ENCODE results near the gene FAM53B.
"Not testable (repeated sequence)": the region's sequence is repeated elsewhere in the genome, so short reads cannot be mapped to it uniquely, and the experiment has no call there.

The FAM53B gene

GRCh38 chr10:124748166-124748565, 4.0 kb upstream of the FAM53B start:
- no peak overlapping the region for H3K27ac Mint-ChIP-seq
- H3K27me3 Mint-ChIP-seq: no peaks in the 10 kb centered on the region
- intact Hi-C loops (cut with micrococcal nuclease): no loop called here
- no peaks in the 10 kb centered on the region for H3K9me3 Mint-ChIP-seq
- H3K36me3 Mint-ChIP-seq (ENCODE audit: low read depth): peaks cover 36% of the 10 kb centered on the region
- H3K4me1 Mint-ChIP-seq (ENCODE audit: low read depth): peaks cover 6% of the 10 kb centered on the region
- no peak overlapping the region for H3K4me3 Mint-ChIP-seq

GRCh38 chr10:124747745-124748144, 3.6 kb upstream of the FAM53B start:
- no peak overlapping the region for H3K4me3 Mint-ChIP-seq
- peaks cover 36% of the 10 kb centered on the region for H3K36me3 Mint-ChIP-seq (ENCODE audit: low read depth)
- H3K4me1 Mint-ChIP-seq (ENCODE audit: low read depth): peaks cover 10% of the 10 kb centered on the region
- H3K27ac Mint-ChIP-seq: no peak overlapping the region
- no peaks in the 10 kb centered on the region for H3K9me3 Mint-ChIP-seq
- intact Hi-C loops (cut with micrococcal nuclease): no loop called here
- no peaks in the 10 kb centered on the region for H3K27me3 Mint-ChIP-seq

- no peaks in the 10 kb centered on the region for H3K9me3 Mint-ChIP-seq
Observed at GRCh38 chr10:124746992-124747391, 2.8 kb upstream of the FAM53B start.

GRCh38 chr10:124746447-124746846, 2.3 kb upstream of the FAM53B start:
- H3K27ac Mint-ChIP-seq; H3K4me3 Mint-ChIP-seq; H3K9me3 Mint-ChIP-seq; intact Hi-C loops (cut with micrococcal nuclease); H3K27me3 Mint-ChIP-seq: not testable (repeated sequence)
- Mint-ChIP-seq H3K36me3 (ENCODE audit: low read depth) (peaks cover 34% of the 10 kb centered on the region), H3K4me1 (ENCODE audit: low read depth) (peaks cover 21% of the 10 kb centered on the region)

More at GRCh38 chr10:124746992-124747391, 2.8 kb upstream of the FAM53B start:
- Mint-ChIP-seq H3K36me3 (ENCODE audit: low read depth) (peaks cover 37% of the 10 kb centered on the region), H3K27me3 (no peaks in the 10 kb centered on the region), H3K4me1 (ENCODE audit: low read depth) (peaks cover 15% of the 10 kb centered on the region), H3K27ac (no peak overlapping the region), H3K4me3 (no peak overlapping the region)
- intact Hi-C loops (cut with micrococcal nuclease): no loop called here

GRCh38 chr10:124745673-124746072, 1.5 kb upstream of the FAM53B start:
- H3K9me3 Mint-ChIP-seq: no peaks in the 10 kb centered on the region
- H3K4me3 Mint-ChIP-seq: no peak overlapping the region
- peaks cover 26% of the 10 kb centered on the region for H3K36me3 Mint-ChIP-seq (ENCODE audit: low read depth)
- H3K4me1 Mint-ChIP-seq (ENCODE audit: low read depth): peaks cover 28% of the 10 kb centered on the region
- H3K27me3 Mint-ChIP-seq: no peaks in the 10 kb centered on the region
- no peak overlapping the region for H3K27ac Mint-ChIP-seq
- intact Hi-C loops (cut with micrococcal nuclease): loop anchor here (1.0 kb wide), 1 partner anchor 215 kb away; no protein-coding TSS in a partner anchor

GRCh38 chr10:124745252-124745651, 1.1 kb upstream of the FAM53B start:
- peaks cover 22% of the 10 kb centered on the region for H3K36me3 Mint-ChIP-seq (ENCODE audit: low read depth)
- no peak overlapping the region for H3K4me3 Mint-ChIP-seq
- intact Hi-C loops (cut with micrococcal nuclease): loop anchor here (1.0 kb wide), 1 partner anchor 215 kb away; no protein-coding TSS in a partner anchor
- no peaks in the 10 kb centered on the region for H3K27me3 Mint-ChIP-seq
- no peak overlapping the region for H3K27ac Mint-ChIP-seq
- peaks cover 32% of the 10 kb centered on the region for H3K4me1 Mint-ChIP-seq (ENCODE audit: low read depth)
- H3K9me3 Mint-ChIP-seq: no peaks in the 10 kb centered on the region

- no peaks in the 10 kb centered on the region for H3K9me3 Mint-ChIP-seq
- intact Hi-C loops (cut with micrococcal nuclease): loop anchor here (5.0 kb wide), 1 partner anchor 41 kb away; no protein-coding TSS in a partner anchor
Observed at GRCh38 chr10:124743191-124744101, 732 bp downstream of the FAM53B start.

GRCh38 chr10:124742413-124743190, 1.6 kb downstream of the FAM53B start:
- peaks cover 59% of the 10 kb centered on the region for H3K4me1 Mint-ChIP-seq (ENCODE audit: low read depth)
- intact Hi-C loops (cut with micrococcal nuclease): loop anchor here (5.0 kb wide), 1 partner anchor 40 kb away; no protein-coding TSS in a partner anchor

More at GRCh38 chr10:124743191-124744101, 732 bp downstream of the FAM53B start:
- no peaks in the 10 kb centered on the region for H3K27me3 Mint-ChIP-seq
- H3K4me1 Mint-ChIP-seq (ENCODE audit: low read depth): peaks cover 51% of the 10 kb centered on the region
- peaks cover 32% of the 10 kb centered on the region for H3K36me3 Mint-ChIP-seq (ENCODE audit: low read depth)
- peak overlapping the region; percentile 100 for H3K4me3 Mint-ChIP-seq
- H3K27ac Mint-ChIP-seq: peak overlapping the region; percentile 99

GRCh38 chr10:124741922-124742412, 2.2 kb downstream of the FAM53B start:
- Mint-ChIP-seq H3K4me3 (no peak overlapping the region), H3K9me3 (no peaks in the 10 kb centered on the region), H3K36me3 (ENCODE audit: low read depth) (peaks cover 31% of the 10 kb centered on the region), H3K27me3 (no peaks in the 10 kb centered on the region), H3K27ac (no peak overlapping the region), H3K4me1 (ENCODE audit: low read depth) (peaks cover 64% of the 10 kb centered on the region)
- intact Hi-C loops (cut with micrococcal nuclease): loop anchor here (1.0 to 5.0 kb wide), 6 partner anchors 23 to 212 kb away; no protein-coding TSS in a partner anchor

More at GRCh38 chr10:124742413-124743190, 1.6 kb downstream of the FAM53B start:
- H3K9me3 Mint-ChIP-seq: no peaks in the 10 kb centered on the region
- peak overlapping the region; percentile 100 for H3K4me3 Mint-ChIP-seq
- H3K27ac Mint-ChIP-seq: peak overlapping the region; percentile 99
- H3K36me3 Mint-ChIP-seq (ENCODE audit: low read depth): peaks cover 28% of the 10 kb centered on the region
- H3K27me3 Mint-ChIP-seq: no peaks in the 10 kb centered on the region

GRCh38 chr10:124741281-124741921, 2.8 kb downstream of the FAM53B start:
- no peaks in the 10 kb centered on the region for H3K27me3 Mint-ChIP-seq
- no peaks in the 10 kb centered on the region for H3K9me3 Mint-ChIP-seq
- peak overlapping the region; percentile 72 for H3K4me3 Mint-ChIP-seq
- peak overlapping the region; percentile 75 for H3K27ac Mint-ChIP-seq
- intact Hi-C loops (cut with micrococcal nuclease): loop anchor here (1.0 to 5.0 kb wide), 6 partner anchors 23 to 211 kb away; no protein-coding TSS in a partner anchor
- peaks cover 70% of the 10 kb centered on the region for H3K4me1 Mint-ChIP-seq (ENCODE audit: low read depth)
- H3K36me3 Mint-ChIP-seq (ENCODE audit: low read depth): peaks cover 36% of the 10 kb centered on the region

GRCh38 chr10:124740369-124741280, 3.6 kb downstream of the FAM53B start:
- peak overlapping the region; percentile 72 for H3K4me3 Mint-ChIP-seq
- no peaks in the 10 kb centered on the region for H3K27me3 Mint-ChIP-seq
- peaks cover 76% of the 10 kb centered on the region for H3K4me1 Mint-ChIP-seq (ENCODE audit: low read depth)
- intact Hi-C loops (cut with micrococcal nuclease): loop anchor here (1.0 to 5.0 kb wide), 7 partner anchors 11 to 210 kb away; no protein-coding TSS in a partner anchor
- H3K9me3 Mint-ChIP-seq: no peaks in the 10 kb centered on the region
- H3K27ac Mint-ChIP-seq: peak overlapping the region; percentile 75
- peaks cover 40% of the 10 kb centered on the region for H3K36me3 Mint-ChIP-seq (ENCODE audit: low read depth)

- Mint-ChIP-seq H3K27me3 (no peaks in the 10 kb centered on the region), H3K4me3 (peak overlapping the region; percentile 26), H3K27ac (peak overlapping the region; percentile 75), H3K4me1 (ENCODE audit: low read depth) (peaks cover 76% of the 10 kb centered on the region), H3K9me3 (no peaks in the 10 kb centered on the region), H3K36me3 (ENCODE audit: low read depth) (peaks cover 46% of the 10 kb centered on the region)
- intact Hi-C loops (cut with micrococcal nuclease): loop anchor here (1.0 to 5.0 kb wide), 6 partner anchors 11 to 199 kb away; no protein-coding TSS in a partner anchor
Observed at GRCh38 chr10:124739986-124740368, 4.2 kb downstream of the FAM53B start.

Data from dendritic cell treated with granulocyte-macrophage colony-stimulating factor and Interleukin-4, amounts not matched to agents 40 ng/mL and 50 ng/mL, for 4 days (primary cell).